ENCODE data around the gene NR2E1.

Gene NR2E1

GRCh38 chr6:108165714-108166663, at the start of gene NR2E1:
TSS of gene NR2E1 (plus strand) at chr6:108166022. CDS start at chr6:108166766, 744 bp downstream.
- DNase-seq = no peak

GRCh38 chr6:108116546-108117426, 49.0 kb upstream of the NR2E1 start:
- no peak for DNase-seq

GRCh38 chr6:108117427-108118358, 48.1 kb upstream of the NR2E1 start:
- DNase-seq = peak; percentile 27

- DNase-seq = no peak
Observed at GRCh38 chr6:108118359-108118724, 47.5 kb upstream of the NR2E1 start.

- DNase-seq = no peak
Observed at GRCh38 chr6:108118810-108119768, 46.7 kb upstream of the NR2E1 start.

- no peak for DNase-seq
Observed at GRCh38 chr6:108119769-108120141, 46.1 kb upstream of the NR2E1 start.

- no peak for DNase-seq
Observed at GRCh38 chr6:108120311-108120710, 45.5 kb upstream of the NR2E1 start.

GRCh38 chr6:108121612-108122011, 44.2 kb upstream of the NR2E1 start:
- DNase-seq = no peak

- DNase-seq = no peak
Observed at GRCh38 chr6:108123481-108123929, 42.3 kb upstream of the NR2E1 start.

- no peak for DNase-seq
Observed at GRCh38 chr6:108123946-108124345, 41.9 kb upstream of the NR2E1 start.

- no peak for DNase-seq
Observed at GRCh38 chr6:108127056-108127455, 38.8 kb upstream of the NR2E1 start.

GRCh38 chr6:108127826-108128225, 38.0 kb upstream of the NR2E1 start:
- no peak for DNase-seq

GRCh38 chr6:108130262-108130661, 35.6 kb upstream of the NR2E1 start:
- DNase-seq = no peak

- DNase-seq = no peak
Observed at GRCh38 chr6:108132863-108133262, 33.0 kb upstream of the NR2E1 start.

- DNase-seq = no peak
Observed at GRCh38 chr6:108133594-108134179, 32.1 kb upstream of the NR2E1 start.

GRCh38 chr6:108134213-108134970, 31.4 kb upstream of the NR2E1 start:
- DNase-seq = no peak

GRCh38 chr6:108142240-108142639, 23.6 kb upstream of the NR2E1 start:
- no peak for DNase-seq

- no peak for DNase-seq
Observed at GRCh38 chr6:108145639-108146038, 20.2 kb upstream of the NR2E1 start.

GRCh38 chr6:108152446-108152845, 13.4 kb upstream of the NR2E1 start:
- DNase-seq = no peak

Measured in CD4-positive, alpha-beta T cell treated with Interleukin-12 subunit alpha and Interleukin-12 subunit beta, for 1 hour (primary cell).